OCI-LY3 (cell line): Measurements from ENCODE around the gene BCAR3.

Source experiments
- H2AFZ ChIP-seq: fragments of 200-600, 300-600 bp; shearing (Covaris generic); 2 replicates; pipeline ENCODE4 v1.6.0; 2014; ENCODE audit warnings: antibody characterized with exemption, low read depth, low read length
- H3K27ac ChIP-seq: fragments of 200-600, 300-600 bp; sonication (generic); 2 replicates; pipeline ENCODE4 v1.5.1; 2014; ENCODE audit warnings: mild to moderate bottlenecking, low read length, moderate library complexity, mixed read lengths
- H3K27me3 ChIP-seq: fragments of 200-600, 300-600 bp; sonication (generic); 2 replicates; pipeline ENCODE4 v1.6.1; 2014; ENCODE audit warnings: low read depth, low read length, mixed read lengths
- H3K36me3 ChIP-seq: fragments of 200-600, 300-600 bp; sonication (generic); replicated peaks from 2 replicates; pipeline ENCODE3; 2014; ENCODE audit warnings: low read depth, low read length, mixed read lengths
- H3K4me1 ChIP-seq: fragments of 300-600, 200-600 bp; sonication (generic); 2 replicates; pipeline ENCODE4 v1.6.1; 2014; ENCODE audit warnings: low read length, mixed read lengths
- H3K4me2 ChIP-seq: fragments of 200-600, 300-600 bp; sonication (generic); 2 replicates; pipeline ENCODE4 v1.6.1; 2014; ENCODE audit warnings: low read length, mixed read lengths
- H3K4me3 ChIP-seq: fragments of 300-600, 200-600 bp; sonication (generic); 2 replicates; pipeline ENCODE4 v1.5.1; 2014; ENCODE audit warnings: antibody characterized with exemption, mild to moderate bottlenecking, low read length, moderate library complexity
- H3K79me2 ChIP-seq: fragments of 300-600, 200-600 bp; shearing (Covaris generic); 2 replicates; pipeline ENCODE4 v1.6.1; 2014; ENCODE audit warnings: mild to moderate bottlenecking, low read length, mixed read lengths
- H3K9ac ChIP-seq: fragments of 300-600, 200-600 bp; shearing (Covaris generic); 2 replicates; pipeline ENCODE4 v1.6.0; 2014; ENCODE audit warnings: mild to moderate bottlenecking, low read length, moderate library complexity
- H3K9me3 ChIP-seq: fragments of 200-600, 300-600 bp; shearing (Covaris generic); 2 replicates; pipeline ENCODE4 v1.6.1; 2014; ENCODE audit warnings: low read length, mixed read lengths; ENCODE audit not compliant: insufficient read depth
- H4K20me1 ChIP-seq: fragments of 200-600, 300-600 bp; sonication (generic); 2 replicates; pipeline ENCODE4 v1.6.1; 2016; ENCODE audit warnings: low read length, mixed read lengths; ENCODE audit not compliant: insufficient read depth
- EZH2phosphoT487 ChIP-seq: fragments of 200-600 bp; shearing (Covaris generic); IDR thresholded peaks from 2 replicates; pipeline ENCODE4 v1.6.1; 2018; ENCODE audit warnings: antibody characterized with exemption, mixed run types, low read depth
- TF ChIP-seq, protein P1 (sequence below): fragments of 200-600, 300-600 bp; sonication (generic); IDR thresholded peaks from 2 replicates; pipeline ENCODE4 v1.5.1; 2014; ENCODE audit warnings: antibody characterized with exemption, low read length, low read depth

BCAR3 gene

DNA sequence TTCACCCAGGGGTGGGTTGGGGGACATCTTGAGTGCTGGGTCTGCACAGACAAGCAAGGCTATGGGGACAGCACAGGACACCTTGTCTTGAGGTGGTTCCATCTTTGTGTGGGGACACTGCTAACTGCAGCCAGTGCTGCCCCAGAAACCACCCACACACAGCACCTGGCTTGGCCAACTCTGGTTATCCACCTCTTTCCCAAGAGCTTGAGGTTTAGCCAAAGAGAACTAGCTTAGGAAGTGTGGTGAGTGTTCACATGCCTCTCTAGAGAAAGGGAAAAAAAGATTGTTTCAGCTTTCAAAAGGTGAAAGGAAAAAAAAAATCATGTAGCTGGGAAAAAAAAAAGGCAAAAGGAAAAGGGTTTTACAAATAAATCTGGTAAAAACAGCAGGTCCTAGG is 32.4 kb downstream of the BCAR3 start:
- Histone ChIP-seq H3K9ac (no peak overlapping the region), H3K79me2 (peaks cover 9% of the 10 kb centered on the region), H2AFZ (no peak overlapping the region), H3K36me3 (peaks cover 12% of the 10 kb centered on the region), H3K27me3 (no peaks in the 10 kb centered on the region), H3K9me3 (no peaks in the 10 kb centered on the region), H4K20me1 (peaks cover 15% of the 10 kb centered on the region; the same call in 1 of the 2 replicates), H3K4me3 (no peak overlapping the region), H3K4me1 (peaks cover 16% of the 10 kb centered on the region), H3K27ac (no peak overlapping the region), H3K4me2 (no peak overlapping the region)
- TF ChIP-seq, protein P1, sequence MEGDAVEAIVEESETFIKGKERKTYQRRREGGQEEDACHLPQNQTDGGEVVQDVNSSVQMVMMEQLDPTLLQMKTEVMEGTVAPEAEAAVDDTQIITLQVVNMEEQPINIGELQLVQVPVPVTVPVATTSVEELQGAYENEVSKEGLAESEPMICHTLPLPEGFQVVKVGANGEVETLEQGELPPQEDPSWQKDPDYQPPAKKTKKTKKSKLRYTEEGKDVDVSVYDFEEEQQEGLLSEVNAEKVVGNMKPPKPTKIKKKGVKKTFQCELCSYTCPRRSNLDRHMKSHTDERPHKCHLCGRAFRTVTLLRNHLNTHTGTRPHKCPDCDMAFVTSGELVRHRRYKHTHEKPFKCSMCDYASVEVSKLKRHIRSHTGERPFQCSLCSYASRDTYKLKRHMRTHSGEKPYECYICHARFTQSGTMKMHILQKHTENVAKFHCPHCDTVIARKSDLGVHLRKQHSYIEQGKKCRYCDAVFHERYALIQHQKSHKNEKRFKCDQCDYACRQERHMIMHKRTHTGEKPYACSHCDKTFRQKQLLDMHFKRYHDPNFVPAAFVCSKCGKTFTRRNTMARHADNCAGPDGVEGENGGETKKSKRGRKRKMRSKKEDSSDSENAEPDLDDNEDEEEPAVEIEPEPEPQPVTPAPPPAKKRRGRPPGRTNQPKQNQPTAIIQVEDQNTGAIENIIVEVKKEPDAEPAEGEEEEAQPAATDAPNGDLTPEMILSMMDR, result no peak
- no peak for TF ChIP-seq EZH2phosphoT487

DNA sequence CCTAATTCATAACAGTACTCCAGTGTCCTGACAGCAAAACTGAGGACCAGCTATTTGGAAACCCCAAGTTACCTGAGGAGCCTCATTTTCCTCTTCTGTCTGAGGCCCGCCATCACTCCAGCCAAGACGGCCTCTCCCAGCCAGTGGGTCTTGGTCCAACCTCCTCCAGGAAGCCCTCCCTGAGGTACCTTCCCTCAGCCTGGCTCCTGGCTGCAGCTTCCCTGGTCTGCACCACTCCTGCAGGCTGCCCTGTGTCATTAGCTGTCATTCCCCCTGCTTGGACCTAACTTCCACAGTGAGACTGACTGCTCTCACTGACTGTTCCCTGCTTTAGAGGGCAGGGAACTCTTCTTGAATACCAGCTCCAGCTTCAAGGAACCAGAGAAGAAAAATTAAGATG is 33.0 kb downstream of the BCAR3 start:
- Histone ChIP-seq H3K27ac (no peak overlapping the region), H3K79me2 (peaks cover 10% of the 10 kb centered on the region), H3K36me3 (peaks cover 12% of the 10 kb centered on the region)

DNA sequence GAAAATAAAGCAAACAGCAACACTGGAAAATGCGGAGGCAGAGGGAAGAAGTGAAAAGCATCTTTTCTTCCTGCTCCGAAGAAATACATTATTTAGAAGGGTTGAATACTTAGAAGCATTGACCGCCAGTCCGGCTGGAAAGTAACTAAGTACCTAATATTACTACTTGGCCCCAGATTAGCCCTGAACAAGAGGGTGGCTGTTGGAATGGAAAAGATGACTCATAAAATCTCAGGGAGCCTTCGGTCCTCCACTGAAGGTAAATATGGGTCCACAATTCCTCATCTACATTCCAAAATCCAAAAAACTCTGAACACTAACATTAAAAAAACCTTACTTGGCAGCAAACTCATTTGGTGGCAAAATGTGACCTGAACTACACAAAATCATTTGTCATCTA is 40.1 kb downstream of the BCAR3 start:
- H3K4me1 ChIP-seq, result peaks cover 52% of the 10 kb centered on the region
- peak overlapping the region; percentile 53; the same call in 1 of the 2 replicates for H3K9ac ChIP-seq
- TF ChIP-seq, protein P1, result no peak
- no peak for TF ChIP-seq EZH2phosphoT487
- H3K4me3 ChIP-seq, result no peak overlapping the region
- no peaks in the 10 kb centered on the region for H3K27me3 ChIP-seq
- peak overlapping the region; percentile 65 for H3K4me2 ChIP-seq
- H3K79me2 ChIP-seq, result peaks cover 38% of the 10 kb centered on the region
- H4K20me1 ChIP-seq, result no peaks in the 10 kb centered on the region
- H3K27ac ChIP-seq, result peak overlapping the region; percentile 82
- peaks cover 29% of the 10 kb centered on the region for H3K36me3 ChIP-seq
- H2AFZ ChIP-seq, result no peak overlapping the region
- no peaks in the 10 kb centered on the region for H3K9me3 ChIP-seq

More for the DNA sequence above, 33.0 kb downstream of the BCAR3 start:
- Histone ChIP-seq H3K27me3 (no peaks in the 10 kb centered on the region), H3K4me3 (no peak overlapping the region), H2AFZ (no peak overlapping the region), H3K9me3 (no peaks in the 10 kb centered on the region), H3K9ac (no peak overlapping the region), H3K4me2 (no peak overlapping the region), H3K4me1 (peaks cover 22% of the 10 kb centered on the region), H4K20me1 (peaks cover 11% of the 10 kb centered on the region; the same call in 1 of the 2 replicates)
- TF ChIP-seq EZH2phosphoT487, result no peak
- TF ChIP-seq, protein P1, result no peak

DNA sequence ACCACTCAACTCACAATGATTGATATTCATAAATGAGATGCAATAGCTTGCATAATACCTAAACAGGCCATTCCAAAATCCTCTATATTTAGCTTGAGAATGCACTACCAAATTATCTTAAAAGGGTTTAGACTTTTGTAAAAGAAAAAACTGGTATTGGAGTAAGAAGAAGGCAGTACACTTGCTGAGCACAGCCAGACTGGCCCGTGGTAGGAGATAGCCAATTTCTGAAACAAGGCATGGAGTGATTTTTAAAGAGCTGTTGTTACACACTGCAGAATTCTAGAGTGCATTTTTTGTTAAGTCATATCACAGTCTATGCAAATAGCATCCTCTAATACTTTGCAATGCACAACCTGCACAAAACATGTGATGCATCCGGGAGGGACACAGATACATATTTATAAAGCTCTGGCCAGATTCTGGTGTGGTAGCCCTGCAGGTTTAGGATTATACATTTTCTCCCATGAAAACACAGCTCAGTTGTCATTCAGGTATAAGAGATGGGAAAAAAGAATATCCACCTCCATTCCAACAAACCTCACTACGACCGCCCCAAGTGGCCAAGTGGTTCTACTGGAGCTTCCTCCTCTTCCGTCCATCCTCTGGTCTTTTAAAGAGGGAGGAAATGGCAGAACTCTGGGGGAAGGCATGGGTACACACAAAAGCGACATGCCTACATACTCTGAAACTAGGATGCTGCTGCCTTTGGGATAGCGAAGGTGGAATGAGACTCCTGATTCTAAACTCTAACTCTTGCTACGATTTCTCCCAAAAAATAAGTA is 40.8 kb downstream of the BCAR3 start:
- peaks cover 38% of the 10 kb centered on the region for H3K79me2 ChIP-seq
- H3K36me3 ChIP-seq, result peaks cover 36% of the 10 kb centered on the region
- H4K20me1 ChIP-seq, result no peaks in the 10 kb centered on the region
- H3K27me3 ChIP-seq, result no peaks in the 10 kb centered on the region
- no peaks in the 10 kb centered on the region for H3K9me3 ChIP-seq
- TF ChIP-seq EZH2phosphoT487, result no peak
- TF ChIP-seq, protein P1, result no peak
- peaks cover 50% of the 10 kb centered on the region for H3K4me1 ChIP-seq
- no peak overlapping the region for H3K9ac ChIP-seq
- H3K4me2 ChIP-seq, result no peak overlapping the region
- H3K27ac ChIP-seq, result no peak overlapping the region
- H2AFZ ChIP-seq, result no peak overlapping the region
- no peak overlapping the region for H3K4me3 ChIP-seq
